Activated CD4-positive, alpha-beta T cell treated with anti-CD3 and anti-CD28 coated beads, Interleukin-10, Interleukin-2, amounts not matched to agents 100 ng/mL and 50 ng/mL, durations not matched to agents 16 hours and 8 hours (primary cell): ENCODE measurements around the gene NECTIN3.

Source experiments
- DNase-seq: peaks from one replicate; pipeline ENCODE4 v3.0.0-alpha.2; 2020

The NECTIN3 gene

DNA sequence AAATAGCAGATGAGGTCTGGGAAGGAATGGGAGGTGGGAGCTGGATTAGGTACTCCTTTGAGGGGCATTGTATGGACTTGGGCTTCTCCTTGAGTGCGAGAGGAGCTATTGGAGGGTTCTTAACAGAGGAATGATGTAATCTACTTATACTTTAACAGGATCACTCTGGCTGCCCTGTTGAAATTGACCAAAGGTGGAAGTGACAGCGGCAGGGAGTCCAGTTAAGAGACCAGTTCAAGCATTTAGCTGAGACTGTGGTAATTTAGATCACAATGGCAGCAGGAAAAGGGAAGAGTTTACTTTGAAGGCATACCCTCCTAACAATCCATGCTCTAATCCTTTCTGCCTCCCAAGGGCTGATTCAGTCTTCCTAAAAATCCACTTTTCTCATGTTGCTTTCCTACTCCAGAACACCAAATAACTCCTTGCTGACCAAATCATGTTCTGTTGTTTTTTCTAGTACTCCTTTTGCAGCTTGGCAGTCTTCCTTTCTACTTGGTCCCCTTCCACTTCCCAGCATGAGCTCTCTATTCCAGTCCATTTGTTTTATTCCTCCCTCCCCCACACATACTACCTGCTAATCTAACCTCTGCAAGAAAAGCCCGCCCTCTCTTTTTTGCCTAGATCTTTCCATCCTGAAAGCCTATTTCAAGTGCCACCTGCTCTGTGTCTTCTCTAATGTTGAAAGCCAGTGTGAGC is 139.4 kb downstream of the NECTIN3 start:
- no peak for DNase-seq

DNA sequence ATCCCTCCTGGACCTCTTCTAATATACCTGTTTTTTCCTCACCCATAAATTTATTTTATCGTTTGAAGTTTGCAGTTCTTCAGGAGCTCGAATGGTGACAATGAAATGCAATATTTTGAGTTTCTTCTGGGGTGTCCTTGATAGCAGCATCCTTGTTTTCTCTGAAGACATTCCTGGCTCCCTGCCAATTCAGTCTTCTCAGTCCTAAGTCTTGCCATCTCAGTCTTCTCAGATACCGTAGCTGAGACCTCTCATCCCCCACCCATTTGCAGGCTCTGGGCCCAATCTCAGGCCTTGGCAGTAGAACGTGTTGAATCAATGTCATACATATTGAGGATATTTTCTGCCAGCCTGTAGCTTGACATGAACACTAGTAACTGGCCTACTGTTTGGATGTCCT is 140.9 kb downstream of the NECTIN3 start:
- no peak for DNase-seq

- DNase-seq: no peak
Measured at GRCh38 chr3:111215481-111215880, 143.9 kb downstream of the NECTIN3 start.

DNA sequence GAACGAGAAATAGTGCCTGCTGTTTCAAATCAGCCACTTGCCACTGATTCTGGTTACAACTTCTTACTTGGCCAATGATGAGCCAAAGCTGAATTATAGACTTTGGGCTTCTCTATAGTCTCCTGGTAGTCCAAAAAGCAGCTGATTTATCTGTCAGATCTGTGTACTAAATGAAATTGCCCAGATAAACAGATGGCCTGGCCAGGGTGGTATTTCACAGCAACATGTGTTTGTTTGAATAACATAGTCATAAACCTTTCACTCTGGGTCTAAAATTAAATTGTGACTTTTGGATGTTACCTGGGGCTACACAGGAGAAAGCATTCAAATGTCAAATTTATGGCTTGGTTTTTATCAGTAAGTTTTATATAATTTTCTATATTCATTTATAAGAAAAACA is 147.0 kb downstream of the NECTIN3 start:
- no peak for DNase-seq

- DNase-seq: no peak
Measured at GRCh38 chr3:111227216-111227615, 155.6 kb downstream of the NECTIN3 start.

DNA sequence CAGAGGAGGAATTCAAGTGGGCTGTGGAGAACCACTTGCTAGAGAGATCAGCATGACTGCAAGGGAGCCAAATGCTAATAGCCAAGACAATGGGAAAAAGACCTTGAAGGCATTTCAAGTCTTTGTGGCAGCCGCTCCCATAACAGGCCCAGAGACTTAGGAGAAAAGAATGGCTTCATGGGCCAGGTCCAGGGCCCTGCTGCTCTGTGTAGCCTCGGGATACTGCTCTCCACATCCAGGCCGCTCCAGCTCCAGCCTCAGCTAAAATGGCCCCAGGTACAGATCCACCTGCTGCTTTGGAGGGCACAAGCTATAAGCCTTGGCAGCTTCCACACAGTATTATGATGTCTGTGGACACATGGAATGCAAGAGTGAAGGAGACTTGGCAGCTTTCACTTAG is 157.7 kb downstream of the NECTIN3 start:
- DNase-seq: no peak

- DNase-seq: no peak
Measured at GRCh38 chr3:111236836-111237713, 165.5 kb downstream of the NECTIN3 start.

DNA sequence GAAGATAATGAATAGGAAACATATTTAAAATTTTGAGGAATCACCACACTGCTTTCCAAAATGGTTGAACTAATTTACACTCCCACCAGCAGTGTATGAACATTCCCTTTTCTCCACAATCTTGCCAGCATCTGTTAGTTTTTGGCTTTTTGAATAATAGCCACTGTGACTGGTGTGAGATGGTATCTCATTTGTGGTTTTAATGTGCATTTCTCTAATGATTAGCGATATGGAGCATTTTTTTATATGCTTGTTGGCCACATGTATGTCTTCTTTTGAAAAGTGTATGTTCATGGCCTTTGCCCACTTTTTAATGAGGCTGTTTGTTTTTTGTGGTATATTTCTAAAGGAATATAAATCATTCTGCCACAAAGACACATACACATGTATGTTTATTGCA is 166.3 kb downstream of the NECTIN3 start:
- DNase-seq: no peak

DNA sequence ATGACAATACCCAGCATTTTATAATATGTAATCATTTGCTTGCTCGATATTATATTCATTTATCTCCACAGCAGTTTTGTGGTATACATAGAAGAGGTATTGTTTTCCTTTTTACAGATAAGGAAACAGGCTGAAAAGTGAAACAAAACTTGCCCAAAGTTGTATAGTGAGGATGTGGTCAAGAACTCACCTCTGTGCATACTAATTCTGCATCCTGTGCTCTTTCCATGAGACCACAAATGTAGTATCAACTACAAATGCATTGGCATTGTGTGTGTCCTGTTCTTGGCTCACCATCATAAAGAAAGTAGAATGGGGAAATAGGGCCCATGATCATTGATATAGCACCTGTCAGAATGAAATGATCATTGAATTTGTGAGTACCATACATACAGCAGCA is 167.3 kb downstream of the NECTIN3 start:
- DNase-seq: peak; percentile 89

GRCh38 chr3:111241960-111242359 is 170.3 kb downstream of the NECTIN3 start:
- no peak for DNase-seq
